Testis (tissue), 2 donors: Measurements from ENCODE around the gene GPC3.

Experiments
- CTCF ChIP-seq, 3 experiments: fragments of 450-650 bp in 2 of 3; fragments of 200-600 bp in 1 of 3; sonication (generic) in 1 of 3; IDR thresholded peaks; one replicate each; pipeline ENCODE4 v1.5.1; 2016 to 2019; ENCODE audit warnings: antibody characterized with exemption in 3 of 3, mild to moderate bottlenecking in 2 of 3, moderate library complexity in 1 of 3
- POLR2A ChIP-seq: fragments of 450-650 bp; IDR thresholded peaks from one replicate; pipeline ENCODE4 v1.6.1; 2017; ENCODE audit warnings: antibody characterized with exemption, mild to moderate bottlenecking, moderate library complexity

- TF ChIP-seq CTCF (IDR thresholded peaks at IDR 0.05) (no peak), POLR2A (no peak)
Observed at GRCh38 chrX:133994576-133994975, 9.2 kb upstream of the GPC3 start.
